Heart left ventricle (tissue), 16 donors: ENCODE data around the gene KCNK7. TPM values are rescaled to one million over a fixed set of nuclear protein-coding genes. Genes with fewer than 3 reads are reported as not detected.
A peak's percentile ranks its signal among the peaks of the same experiment; 100 is the strongest.

ENCODE experiments used
- ATAC-seq, 4 donors: fragments of 200-7000 bp; cut with Tn5 transposase; one replicate each; pipeline ENCODE4 v1.9.1; 2020 to 2022; ENCODE audit warnings: moderate library complexity in 4 of 4, mild to moderate bottlenecking in 3 of 4, moderate number of reproducible peaks in 1 of 4
- DNase-seq, 5 donors: peaks; one replicate each; pipeline ENCODE4 v3.0.0-alpha.2; 2020
- H3K27ac ChIP-seq, 12 donors: fragments of 200-600 bp; sonication (generic) in 4 of 12; one replicate each; pipeline versions ENCODE4 v1.5.0 to v1.8.0; 2016 to 2022; ENCODE audit warnings: mild to moderate bottlenecking in 2 of 12
- H3K27me3 ChIP-seq, 9 donors: fragments of 200-600 bp; sonication (generic) in 2 of 9; one replicate each; pipeline versions ENCODE4 v1.5.1 to v1.8.0; 2016 to 2022; ENCODE audit warnings: mild to moderate bottlenecking in 3 of 9
- H3K36me3 ChIP-seq, 9 donors: fragments of 200-600 bp; sonication (generic) in 2 of 9; one replicate each; pipeline versions ENCODE4 v1.5.0 to v1.8.0; 2018 to 2022; ENCODE audit warnings: mild to moderate bottlenecking in 2 of 9
- H3K4me1 ChIP-seq, 12 donors: fragments of 200-600 bp; sonication (generic) in 4 of 12; one replicate each; pipeline versions ENCODE4 v1.5.0 to v1.8.0; 2016 to 2022; ENCODE audit warnings: mild to moderate bottlenecking in 3 of 12
- H3K4me3 ChIP-seq, 12 donors: fragments of 200-600 bp; sonication (generic) in 4 of 12; one replicate each; pipeline versions ENCODE4 v1.5.0 to v1.8.0; 2017 to 2022; ENCODE audit warnings: mild to moderate bottlenecking in 9 of 12, moderate library complexity in 4 of 12
- H3K9me3 ChIP-seq, 12 donors: fragments of 200-600 bp; sonication (generic) in 4 of 12; one replicate each; pipeline versions ENCODE4 v1.5.0 to v1.8.0; 2016 to 2022; ENCODE audit warnings: mild to moderate bottlenecking in 1 of 12
- CTCF ChIP-seq, 12 donors: fragments of 200-600 bp; sonication (generic) in 4 of 12; IDR thresholded peaks; one replicate each; pipeline versions ENCODE4 v1.5.0 to v1.8.0; 2018 to 2022; ENCODE audit warnings: antibody characterized with exemption in 12 of 12, mild to moderate bottlenecking in 5 of 12
- POLR2A ChIP-seq, 2 donors: fragments of 450-650 bp; IDR thresholded peaks; one replicate each; pipeline ENCODE4 v1.6.1; 2017; ENCODE audit warnings: antibody characterized with exemption in 2 of 2, mild to moderate bottlenecking in 2 of 2, moderate library complexity in 2 of 2
- WGBS, 4 donors: extraction: QIAGEN DNeasy Blood & Tissue Kit in 2 of 4; methylation state at CpG; one replicate each; pipeline versions ENCODE4 v1.1.5 to v1.1.7; 2013 to 2018; 5-methylcytosine and 5-hydroxymethylcytosine counted together
- intact Hi-C, 10 donors: fragments of 100-400 bp; cut with DNase I; formaldehyde crosslinking; loops; one replicate each; pipeline versions ENCODE4 v1.11.1 to v1.14.2; 2022
- polyA plus RNA-seq, 2 donors: library from polyadenylated mRNA; stranded (reverse); fragments of 200-250 nt; gene quantifications; one replicate each; pipeline ENCODE4 v1.2.3, GENCODE V29; 2013
- total RNA-seq, 9 donors: library from RNA; depleted of rRNA in 2 of 9; stranded (reverse); fragments of >200 nt in 2 of 9; fragmentation: NEBNext Ultra II Directional in 3 of 9; extraction: Animal tissue kit (Norgen Biotek cat#: 25700) in 3 of 9; gene quantifications; one replicate each; pipeline versions ENCODE4 v1.1.0 to v1.2.4, GENCODE V29; 2016 to 2023
- donor health status: ischemic (EF 13 %, LVEDD 7.1; RV severe dilation, severe dysfunction).
- donor health status: healthy with polysubstance abuse.
- donor health status: DM: no; HTN: yes; CAD: no.
- donor health status: DM: no; HTN: no; CAD: no.
- donor health status: ischemic (EF 25% LVEDD 6.9; RV normal size, moderate dysfunction).
- donor health status: ischemic (EF 25% LVEDD 5.7; RV mildly dilated, moderate dysfunction).
- donor health status: healthy.
- donor health status: DM: yes; HTN: yes; CAD: no.
- donor health status: ischemic (EF 35%, LVEDD 5.7; RV mildly dilated, moderate dysfunction).
- donor health status: nonischemic (EF 11% LVEDD 7.7; RV severe dilation, severe dysfunction).
- donor health status: DM: yes; HTN: yes; CAD: no.
- donor health status: PGD.
- donor health status: ischemic (EF 29% LVEDD 5.4; RV normal size, mild dysfunction).
- donor health status: nonischemic (EF 23%, LVEDD 6.1; RV moderate dilation, normal function).

Gene KCNK7
- total and polyA plus RNA-seq, 11 donors: 0.18 to 1.6 (median 0.42) TPM; not detected in 2

DNA sequence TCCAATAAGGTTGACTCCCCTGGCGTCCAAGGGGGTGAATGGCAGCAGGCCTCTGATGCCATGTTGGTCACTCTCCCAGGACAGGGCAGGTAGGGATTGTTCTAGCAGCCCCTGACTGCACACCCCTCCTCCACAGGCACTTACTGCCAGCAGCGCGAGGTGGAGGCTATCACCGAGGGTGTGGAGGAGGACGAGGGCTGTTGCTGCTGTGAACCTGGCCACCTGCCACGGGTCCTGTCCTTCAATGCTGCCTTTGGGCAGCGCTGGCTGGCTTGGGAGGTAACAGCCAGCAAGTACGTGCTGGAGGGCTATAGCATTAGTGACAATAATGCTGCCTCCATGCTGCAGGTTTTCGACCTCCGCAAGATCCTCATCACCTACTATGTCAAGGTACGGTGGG is 34.6 kb upstream of the KCNK7 start:
- Histone ChIP-seq H3K9me3 (no peaks in the 10 kb centered on the region), H3K27ac (peak overlapping the region in 1 of 12 donors; percentile 19), H3K36me3 (peaks cover 2 to 100% (median 89%) of the 10 kb centered on the region in 9 donors), H3K27me3 (no peaks in the 10 kb centered on the region), H3K4me1 (peaks cover 0 to 19% (median 8%) of the 10 kb centered on the region in 12 donors), H3K4me3 (no peak overlapping the region)
- ATAC-seq (peak; percentile 30 to 77 (median 60)), DNase-seq (peak in 3 of 5 donors; percentile 57 to 82 (median 74))
- intact Hi-C loops: loop anchor here in 2 of 10 donors (10.0 kb wide), 2 partner anchors 75 to 185 kb away; no protein-coding TSS in a partner anchor
- 50 to 67% (median 63%) methylated on average over 11 of the region's 11 CpGs for WGBS, 4 donors
- no peak for TF ChIP-seq POLR2A (IDR thresholded peaks at IDR 0.05)
- TF ChIP-seq CTCF (IDR thresholded peaks at IDR 0.05): no peak

DNA sequence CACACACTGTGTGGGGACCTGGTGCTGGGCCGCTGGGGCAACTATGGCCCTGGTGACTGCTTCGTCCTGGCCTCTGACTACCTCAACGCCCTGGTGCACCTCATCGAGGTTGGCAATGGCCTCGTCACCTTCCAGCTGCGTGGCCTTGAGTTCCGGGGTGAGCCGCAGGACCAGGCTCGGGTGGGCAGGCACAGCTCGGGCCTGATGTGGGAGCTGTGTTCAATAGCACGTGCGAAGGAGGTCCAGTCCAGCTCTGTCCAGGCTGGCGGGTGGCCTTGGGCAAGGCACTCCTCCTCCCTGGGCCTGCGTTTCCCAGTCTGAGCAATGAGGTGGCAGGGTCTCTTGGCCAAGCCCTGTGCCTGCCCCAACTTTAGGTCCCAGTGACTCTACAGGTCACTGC is 34.0 kb upstream of the KCNK7 start:
- TF ChIP-seq CTCF (IDR thresholded peaks at IDR 0.05): no peak
- TF ChIP-seq POLR2A (IDR thresholded peaks at IDR 0.05): no peak
- H3K36me3 ChIP-seq: peaks cover 2 to 100% (median 86%) of the 10 kb centered on the region in 9 donors
- intact Hi-C loops: loop anchor here in 7 of 10 donors (5.0 to 10.0 kb wide), 6 partner anchors 73 to 368 kb away; no protein-coding TSS in a partner anchor
- DNase-seq (no peak), ATAC-seq (no peak)
- H3K4me1 ChIP-seq: peaks cover 0 to 19% (median 8%) of the 10 kb centered on the region in 12 donors
- 93 to 99% (median 95%) methylated on average over 4 to 14 of the region's 14 CpGs for WGBS, 4 donors
- H3K9me3 ChIP-seq: no peaks in the 10 kb centered on the region
- H3K27me3 ChIP-seq: no peaks in the 10 kb centered on the region
- H3K4me3 ChIP-seq: no peak overlapping the region
- H3K27ac ChIP-seq: no peak overlapping the region

- no peaks in the 10 kb centered on the region for H3K27me3 ChIP-seq
- DNase-seq: no peak
- H3K4me3 ChIP-seq: no peak overlapping the region
- 94 to 96% (median 95%) methylated on average over 10 to 13 of the region's 13 CpGs for WGBS, 4 donors
- peaks cover 2 to 100% (median 89%) of the 10 kb centered on the region in 9 donors for H3K36me3 ChIP-seq
- ATAC-seq: no peak
- peaks cover 0 to 19% (median 6%) of the 10 kb centered on the region in 12 donors for H3K4me1 ChIP-seq
- H3K27ac ChIP-seq: no peak overlapping the region
- H3K9me3 ChIP-seq: no peaks in the 10 kb centered on the region
- TF ChIP-seq POLR2A (IDR thresholded peaks at IDR 0.05) (no peak), CTCF (IDR thresholded peaks at IDR 0.05) (no peak)
- intact Hi-C loops: loop anchor here in 7 of 10 donors (5.0 to 10.0 kb wide), 6 partner anchors 75 to 370 kb away; no protein-coding TSS in a partner anchor
Measured at GRCh38 chr11:65627202-65627601, 31.6 kb upstream of the KCNK7 start.

- no peaks in the 10 kb centered on the region for H3K9me3 ChIP-seq
- intact Hi-C loops: loop anchor here in 7 of 10 donors (1.0 to 10.0 kb wide), 7 partner anchors 77 to 372 kb away; no protein-coding TSS in a partner anchor
- H3K27me3 ChIP-seq: no peaks in the 10 kb centered on the region
- peak; percentile 64 to 84 (median 71) for DNase-seq
- H3K36me3 ChIP-seq: peaks cover 2 to 100% (median 94%) of the 10 kb centered on the region in 9 donors
- 56 to 83% (median 65%) methylated on average over 22 to 30 of the region's 30 CpGs for WGBS, 4 donors
- ATAC-seq: peak; percentile 57 to 82 (median 74)
- TF ChIP-seq POLR2A (IDR thresholded peaks at IDR 0.05) (no peak), CTCF (IDR thresholded peaks at IDR 0.05) (peak; percentile 51 to 75 (median 68))
- no peak overlapping the region for H3K4me3 ChIP-seq
- H3K4me1 ChIP-seq: peaks cover 0 to 19% (median 6%) of the 10 kb centered on the region in 12 donors
- no peak overlapping the region for H3K27ac ChIP-seq
Measured at GRCh38 chr11:65625628-65626342, 30.2 kb upstream of the KCNK7 start.
